Measurements from ENCODE around the gene CENPX.

The CENPX gene

GRCh38 chr17:81973432-81973831 lies 49.2 kb downstream of the CENPX start:
- DNase-seq (ENCODE audit: low read depth, low spot score): no peak
- H3K4me3 ChIP-seq: no peak overlapping the region
- H3K36me3 ChIP-seq (ENCODE audit: insufficient read depth, low read length): no peaks in the 10 kb centered on the region
- H3K9ac ChIP-seq (ENCODE audit: insufficient read length): no peak overlapping the region
- TF ChIP-seq FOXP2 (optimal IDR thresholded peaks at IDR 0.05; ENCODE audit: control extremely low read depth, extremely low read length, insufficient read depth) (no peak), POLR2AphosphoS5 (IDR thresholded peaks at IDR 0.05; ENCODE audit: borderline replicate concordance, low read depth, low read length) (no peak), EZH2 (IDR thresholded peaks at IDR 0.05) (no peak)
- H3K9me3 ChIP-seq (ENCODE audit: low read depth, low read length): peaks cover 3% of the 10 kb centered on the region; the same call in 1 of the 2 replicates
- no peak overlapping the region for H3K27ac ChIP-seq

GRCh38 chr17:81968850-81969812 lies 53.5 kb downstream of the CENPX start:
- Histone ChIP-seq H3K36me3 (ENCODE audit: insufficient read depth, low read length) (no peaks in the 10 kb centered on the region), H3K4me3 (no peak overlapping the region), H3K9me3 (ENCODE audit: low read depth, low read length) (peaks cover 3% of the 10 kb centered on the region; the same call in 1 of the 2 replicates), H3K9ac (ENCODE audit: insufficient read length) (no peak overlapping the region), H3K27ac (no peak overlapping the region)
- no peak for DNase-seq (ENCODE audit: low read depth, low spot score)
- no peak for TF ChIP-seq EZH2 (IDR thresholded peaks at IDR 0.05)
- no peak for TF ChIP-seq POLR2AphosphoS5 (IDR thresholded peaks at IDR 0.05; ENCODE audit: borderline replicate concordance, low read depth, low read length)
- no peak for TF ChIP-seq FOXP2 (optimal IDR thresholded peaks at IDR 0.05; ENCODE audit: control extremely low read depth, extremely low read length, insufficient read depth)
